GM13977 (cell line): ENCODE data around the gene CLEC1A.

Experiments used
- DNase-seq: peaks from one replicate; pipeline ENCODE4 v3.0.0; 2012; ENCODE audit warnings: low spot score
- CTCF ChIP-seq: IDR thresholded peaks from 2 replicates; pipeline ENCODE4 v1.5.1; 2012; ENCODE audit warnings: mild to moderate bottlenecking, control low read depth; ENCODE audit not compliant: insufficient read depth; ENCODE audit errors: extremely low read depth, missing control alignments
- in situ Hi-C: fragments of 300-500 bp; cut with MboI; formaldehyde crosslinking; loops from one replicate; pipeline ENCODE4 v1.12.0; 2022; ENCODE audit warnings: low sequenced_read_pairs, low pct_unique_long_range_greater_than_20kb, mixed read lengths, inconsistent platforms; ENCODE audit not compliant: unreplicated experiment

Gene CLEC1A

GRCh38 chr12:10075451-10075850 is 23.3 kb downstream of the CLEC1A start:
- TF ChIP-seq CTCF, result no peak
- DNase-seq, result no peak
- in situ Hi-C loops, result no loop called here

- DNase-seq, result no peak
- in situ Hi-C loops, result no loop called here
- TF ChIP-seq CTCF, result no peak
These were observed 25.5 kb downstream of the CLEC1A start for GRCh38 chr12:10073261-10073660.

GRCh38 chr12:10072131-10072530 is 26.7 kb downstream of the CLEC1A start:
- DNase-seq, result no peak
- no peak for TF ChIP-seq CTCF
- in situ Hi-C loops, result no loop called here

GRCh38 chr12:10070380-10070779 is 28.4 kb downstream of the CLEC1A start:
- no peak for TF ChIP-seq CTCF
- in situ Hi-C loops, result no loop called here
- no peak for DNase-seq

GRCh38 chr12:10069976-10070375 is 28.8 kb downstream of the CLEC1A start:
- DNase-seq, result no peak
- in situ Hi-C loops, result no loop called here
- no peak for TF ChIP-seq CTCF

- TF ChIP-seq CTCF, result no peak
- no peak for DNase-seq
- in situ Hi-C loops, result no loop called here
These were observed 29.7 kb downstream of the CLEC1A start for GRCh38 chr12:10069099-10069498.

GRCh38 chr12:10068644-10069043 is 30.1 kb downstream of the CLEC1A start:
- in situ Hi-C loops, result no loop called here
- no peak for TF ChIP-seq CTCF
- no peak for DNase-seq
